Measurements from ENCODE around the gene TSPEAR.

Gene TSPEAR

GRCh38 chr21:44483288-44484237 is 227.8 kb downstream of the TSPEAR start:
- TF ChIP-seq SIN3A (IDR thresholded peaks at IDR 0.05; ENCODE audit: borderline replicate concordance, insufficient read depth, low read length) (no peak), FOXP2 (optimal IDR thresholded peaks at IDR 0.05; ENCODE audit: borderline replicate concordance, extremely low read depth, extremely low read length, insufficient read depth) (no peak), REST (IDR thresholded peaks at IDR 0.05; ENCODE audit: insufficient read depth in 1 of 2, low read depth in 2 of 2, low read length in 2 of 2) (no peak), POLR2AphosphoS5 (IDR thresholded peaks at IDR 0.05; ENCODE audit: low read depth, low read length) (no peak), TAF1 (IDR thresholded peaks at IDR 0.05; ENCODE audit: borderline replicate concordance, insufficient read depth, low read length) (no peak)

- TF ChIP-seq SIN3A (IDR thresholded peaks at IDR 0.05; ENCODE audit: borderline replicate concordance, insufficient read depth, low read length) (no peak), POLR2AphosphoS5 (IDR thresholded peaks at IDR 0.05; ENCODE audit: low read depth, low read length) (no peak), FOXP2 (optimal IDR thresholded peaks at IDR 0.05; ENCODE audit: borderline replicate concordance, extremely low read depth, extremely low read length, insufficient read depth) (no peak), REST (IDR thresholded peaks at IDR 0.05; ENCODE audit: insufficient read depth in 1 of 2, low read depth in 2 of 2, low read length in 2 of 2) (no peak), TAF1 (IDR thresholded peaks at IDR 0.05; ENCODE audit: borderline replicate concordance, insufficient read depth, low read length) (no peak)
Measured at GRCh38 chr21:44482581-44483287, 228.6 kb downstream of the TSPEAR start.

GRCh38 chr21:44480200-44481053 is 230.9 kb downstream of the TSPEAR start:
- TF ChIP-seq SIN3A (IDR thresholded peaks at IDR 0.05; ENCODE audit: borderline replicate concordance, insufficient read depth, low read length) (no peak), REST (IDR thresholded peaks at IDR 0.05; ENCODE audit: insufficient read depth in 1 of 2, low read depth in 2 of 2, low read length in 2 of 2) (no peak), POLR2AphosphoS5 (IDR thresholded peaks at IDR 0.05; ENCODE audit: low read depth, low read length) (no peak), TAF1 (IDR thresholded peaks at IDR 0.05; ENCODE audit: borderline replicate concordance, insufficient read depth, low read length) (no peak), FOXP2 (optimal IDR thresholded peaks at IDR 0.05; ENCODE audit: borderline replicate concordance, extremely low read depth, extremely low read length, insufficient read depth) (no peak)

- TF ChIP-seq TAF1 (IDR thresholded peaks at IDR 0.05; ENCODE audit: borderline replicate concordance, insufficient read depth, low read length) (no peak), REST (IDR thresholded peaks at IDR 0.05; ENCODE audit: insufficient read depth in 1 of 2, low read depth in 2 of 2, low read length in 2 of 2) (no peak), FOXP2 (optimal IDR thresholded peaks at IDR 0.05; ENCODE audit: borderline replicate concordance, extremely low read depth, extremely low read length, insufficient read depth) (no peak)
Measured at GRCh38 chr21:44478801-44479167, 232.6 kb downstream of the TSPEAR start.

All from PFSK-1 (cell line).